Kidney epithelial cell (primary cell): ENCODE data around the gene AKAP12. TPM values are rescaled to one million over a fixed set of nuclear protein-coding genes. Genes with fewer than 3 reads are reported as not detected.
"Not testable (repeated sequence)": the region's sequence is repeated elsewhere in the genome, so short reads cannot be mapped to it uniquely, and the experiment has no call there.

ENCODE experiments used
- DNase-seq: peaks from one replicate; pipeline ENCODE4 v3.0.0-alpha.2; 2010; ENCODE audit warnings: low read depth
- H3K27me3 ChIP-seq: 2 replicates; pipeline ENCODE4 v1.6.0; 2011; ENCODE audit warnings: low read length; ENCODE audit not compliant: control insufficient read depth, insufficient read depth
- H3K36me3 ChIP-seq: 2 replicates; pipeline ENCODE4 v1.5.1; 2011; ENCODE audit warnings: low read length; ENCODE audit not compliant: control insufficient read depth, insufficient read depth
- H3K4me3 ChIP-seq: 2 replicates; pipeline ENCODE4 v1.5.1; 2011; ENCODE audit warnings: low read depth, mild to moderate bottlenecking, control low read depth, low read length
- total RNA-seq: library from RNA; depleted of rRNA; stranded (reverse); fragments of >200 nt; gene quantifications from 2 replicates; pipeline ENCODE4 v1.2.3, GENCODE V29; 2015
- TF ChIP-seq, protein P1 (sequence below): IDR thresholded peaks from 2 replicates; pipeline ENCODE4 v1.5.1; 2011; ENCODE audit warnings: mild to moderate bottlenecking, moderate library complexity, low read length, control low read depth, inconsistent platforms; ENCODE audit not compliant: insufficient read depth, poor library complexity, severe bottlenecking

The AKAP12 gene
- total RNA-seq, 1 donor from 2014 or later = 581 TPM

GRCh38 chr6:151350442-151351145, 110.8 kb downstream of the AKAP12 start:
- no peak for DNase-seq
- TF ChIP-seq, protein P1, sequence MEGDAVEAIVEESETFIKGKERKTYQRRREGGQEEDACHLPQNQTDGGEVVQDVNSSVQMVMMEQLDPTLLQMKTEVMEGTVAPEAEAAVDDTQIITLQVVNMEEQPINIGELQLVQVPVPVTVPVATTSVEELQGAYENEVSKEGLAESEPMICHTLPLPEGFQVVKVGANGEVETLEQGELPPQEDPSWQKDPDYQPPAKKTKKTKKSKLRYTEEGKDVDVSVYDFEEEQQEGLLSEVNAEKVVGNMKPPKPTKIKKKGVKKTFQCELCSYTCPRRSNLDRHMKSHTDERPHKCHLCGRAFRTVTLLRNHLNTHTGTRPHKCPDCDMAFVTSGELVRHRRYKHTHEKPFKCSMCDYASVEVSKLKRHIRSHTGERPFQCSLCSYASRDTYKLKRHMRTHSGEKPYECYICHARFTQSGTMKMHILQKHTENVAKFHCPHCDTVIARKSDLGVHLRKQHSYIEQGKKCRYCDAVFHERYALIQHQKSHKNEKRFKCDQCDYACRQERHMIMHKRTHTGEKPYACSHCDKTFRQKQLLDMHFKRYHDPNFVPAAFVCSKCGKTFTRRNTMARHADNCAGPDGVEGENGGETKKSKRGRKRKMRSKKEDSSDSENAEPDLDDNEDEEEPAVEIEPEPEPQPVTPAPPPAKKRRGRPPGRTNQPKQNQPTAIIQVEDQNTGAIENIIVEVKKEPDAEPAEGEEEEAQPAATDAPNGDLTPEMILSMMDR = no peak
- Histone ChIP-seq H3K27me3 (no peaks in the 10 kb centered on the region), H3K4me3 (no peak overlapping the region), H3K36me3 (no peaks in the 10 kb centered on the region)

- H3K4me3 ChIP-seq = no peak overlapping the region
- no peaks in the 10 kb centered on the region for H3K36me3 ChIP-seq
- no peaks in the 10 kb centered on the region for H3K27me3 ChIP-seq
- no peak for DNase-seq
- TF ChIP-seq, protein P1 = no peak
Measured at GRCh38 chr6:151351146-151351700, 111.5 kb downstream of the AKAP12 start.

DNA sequence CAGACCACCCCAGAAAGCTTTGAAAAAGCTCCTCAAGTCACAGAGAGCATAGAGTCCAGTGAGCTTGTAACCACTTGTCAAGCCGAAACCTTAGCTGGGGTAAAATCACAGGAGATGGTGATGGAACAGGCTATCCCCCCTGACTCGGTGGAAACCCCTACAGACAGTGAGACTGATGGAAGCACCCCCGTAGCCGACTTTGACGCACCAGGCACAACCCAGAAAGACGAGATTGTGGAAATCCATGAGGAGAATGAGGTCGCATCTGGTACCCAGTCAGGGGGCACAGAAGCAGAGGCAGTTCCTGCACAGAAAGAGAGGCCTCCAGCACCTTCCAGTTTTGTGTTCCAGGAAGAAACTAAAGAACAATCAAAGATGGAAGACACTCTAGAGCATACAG, 112.0 kb downstream of the AKAP12 start:
- Histone ChIP-seq H3K4me3 (no peak overlapping the region), H3K27me3 (no peaks in the 10 kb centered on the region), H3K36me3 (no peaks in the 10 kb centered on the region)
- DNase-seq = no peak
- TF ChIP-seq, protein P1 = no peak

DNA sequence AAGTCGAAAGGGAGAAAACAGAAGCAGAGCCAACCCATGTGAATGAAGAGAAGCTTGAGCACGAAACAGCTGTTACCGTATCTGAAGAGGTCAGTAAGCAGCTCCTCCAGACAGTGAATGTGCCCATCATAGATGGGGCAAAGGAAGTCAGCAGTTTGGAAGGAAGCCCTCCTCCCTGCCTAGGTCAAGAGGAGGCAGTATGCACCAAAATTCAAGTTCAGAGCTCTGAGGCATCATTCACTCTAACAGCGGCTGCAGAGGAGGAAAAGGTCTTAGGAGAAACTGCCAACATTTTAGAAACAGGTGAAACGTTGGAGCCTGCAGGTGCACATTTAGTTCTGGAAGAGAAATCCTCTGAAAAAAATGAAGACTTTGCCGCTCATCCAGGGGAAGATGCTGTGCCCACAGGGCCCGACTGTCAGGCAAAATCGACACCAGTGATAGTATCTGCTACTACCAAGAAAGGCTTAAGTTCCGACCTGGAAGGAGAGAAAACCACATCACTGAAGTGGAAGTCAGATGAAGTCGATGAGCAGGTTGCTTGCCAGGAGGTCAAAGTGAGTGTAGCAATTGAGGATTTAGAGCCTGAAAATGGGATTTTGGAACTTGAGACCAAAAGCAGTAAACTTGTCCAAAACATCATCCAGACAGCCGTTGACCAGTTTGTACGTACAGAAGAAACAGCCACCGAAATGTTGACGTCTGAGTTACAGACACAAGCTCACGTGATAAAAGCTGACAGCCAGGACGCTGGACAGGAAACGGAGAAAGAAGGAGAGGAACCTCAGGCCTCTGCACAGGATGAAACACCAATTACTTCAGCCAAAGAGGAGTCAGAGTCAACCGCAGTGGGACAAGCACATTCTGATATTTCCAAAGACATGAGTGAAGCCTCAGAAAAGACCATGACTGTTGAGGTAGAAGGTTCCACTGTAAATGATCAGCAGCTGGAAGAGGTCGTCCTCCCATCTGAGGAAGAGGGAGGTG, 112.9 kb downstream of the AKAP12 start:
- Histone ChIP-seq H3K27me3 (no peaks in the 10 kb centered on the region), H3K36me3 (no peaks in the 10 kb centered on the region), H3K4me3 (no peak overlapping the region)
- no peak for DNase-seq
- TF ChIP-seq, protein P1 = no peak

- H3K4me3 ChIP-seq = no peak overlapping the region
- no peak for DNase-seq
- H3K27me3 ChIP-seq = no peaks in the 10 kb centered on the region
- TF ChIP-seq, protein P1 = no peak
- no peaks in the 10 kb centered on the region for H3K36me3 ChIP-seq
Measured at GRCh38 chr6:151353795-151354194, 114.0 kb downstream of the AKAP12 start.

GRCh38 chr6:151356983-151357382, 117.2 kb downstream of the AKAP12 start:
- not testable (repeated sequence) for H3K4me3 ChIP-seq, H3K27me3 ChIP-seq, H3K36me3 ChIP-seq, DNase-seq
